ENCODE data around the gene ANKS1B. TPM values are rescaled to one million over a fixed set of nuclear protein-coding genes. Genes with fewer than 3 reads are reported as not detected.

Gene ANKS1B
- total RNA-seq, 3 donors from 2014 or later (not counting 1 experiment from before 2014, with no cell fraction given), result not detected

DNA sequence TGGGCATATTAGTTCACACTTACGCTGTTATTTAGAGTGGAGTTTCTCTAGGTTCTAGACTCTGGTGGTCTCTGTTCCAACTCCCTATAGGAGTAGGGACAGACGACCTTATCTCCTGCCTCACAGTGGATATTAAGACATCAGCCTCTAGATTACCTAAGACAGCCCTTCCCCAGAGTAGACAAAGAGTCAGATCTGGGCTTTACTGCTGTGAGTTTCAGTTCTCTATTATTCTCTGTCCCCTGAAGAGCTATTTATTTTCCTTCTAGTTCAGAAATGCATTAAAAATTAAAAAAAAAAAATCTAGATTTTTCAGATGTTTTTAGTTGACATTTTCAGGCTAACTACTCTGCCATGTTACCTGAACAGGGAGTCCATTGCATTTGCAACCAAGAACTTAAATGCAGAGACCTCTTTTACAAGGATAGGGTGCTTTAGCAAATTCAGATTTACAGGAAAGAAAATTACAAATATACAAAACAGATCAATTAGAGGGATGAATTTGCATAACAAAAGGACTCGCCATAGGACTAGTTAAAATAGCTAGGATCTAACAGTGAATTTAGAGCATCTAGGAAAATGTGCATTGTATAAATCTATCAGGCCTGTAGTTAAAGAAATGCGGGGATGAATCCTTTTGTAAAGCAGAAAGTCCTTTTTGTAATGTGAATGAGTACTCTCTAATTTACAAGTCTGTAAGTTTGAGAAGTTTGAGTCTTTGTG is 958.2 kb downstream of the ANKS1B start:
- 58% methylated on average over 3 of the region's 4 CpGs for WGBS (ENCODE audit: insufficient coverage)
- no peaks in the 10 kb centered on the region for H3K36me3 Mint-ChIP-seq
- H3K27ac Mint-ChIP-seq, result no peak overlapping the region
- peaks cover 2 to 5% of the 10 kb centered on the region in 2 donors for H3K9me3 Mint-ChIP-seq
- Histone ChIP-seq H3K4me1 (ENCODE audit: control insufficient read depth, insufficient read depth, low read length) (no peaks in the 10 kb centered on the region), H3K9me3 (ENCODE audit: control insufficient read depth, insufficient read depth, low read length) (no peaks in the 10 kb centered on the region), H3K27ac (ENCODE audit: low read length) (no peak overlapping the region), H3K27me3 (ENCODE audit: control insufficient read depth, insufficient read depth, low read length) (no peaks in the 10 kb centered on the region), H3K36me3 (ENCODE audit: control insufficient read depth, insufficient read depth, low read length) (no peaks in the 10 kb centered on the region), H3K4me3 (ENCODE audit: low read length) (no peak overlapping the region)
- DNase-seq (no peak), ATAC-seq (no peak)
- no peaks in the 10 kb centered on the region for H3K4me1 Mint-ChIP-seq
- TF ChIP-seq, protein P1, sequence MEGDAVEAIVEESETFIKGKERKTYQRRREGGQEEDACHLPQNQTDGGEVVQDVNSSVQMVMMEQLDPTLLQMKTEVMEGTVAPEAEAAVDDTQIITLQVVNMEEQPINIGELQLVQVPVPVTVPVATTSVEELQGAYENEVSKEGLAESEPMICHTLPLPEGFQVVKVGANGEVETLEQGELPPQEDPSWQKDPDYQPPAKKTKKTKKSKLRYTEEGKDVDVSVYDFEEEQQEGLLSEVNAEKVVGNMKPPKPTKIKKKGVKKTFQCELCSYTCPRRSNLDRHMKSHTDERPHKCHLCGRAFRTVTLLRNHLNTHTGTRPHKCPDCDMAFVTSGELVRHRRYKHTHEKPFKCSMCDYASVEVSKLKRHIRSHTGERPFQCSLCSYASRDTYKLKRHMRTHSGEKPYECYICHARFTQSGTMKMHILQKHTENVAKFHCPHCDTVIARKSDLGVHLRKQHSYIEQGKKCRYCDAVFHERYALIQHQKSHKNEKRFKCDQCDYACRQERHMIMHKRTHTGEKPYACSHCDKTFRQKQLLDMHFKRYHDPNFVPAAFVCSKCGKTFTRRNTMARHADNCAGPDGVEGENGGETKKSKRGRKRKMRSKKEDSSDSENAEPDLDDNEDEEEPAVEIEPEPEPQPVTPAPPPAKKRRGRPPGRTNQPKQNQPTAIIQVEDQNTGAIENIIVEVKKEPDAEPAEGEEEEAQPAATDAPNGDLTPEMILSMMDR (IDR thresholded peaks at IDR 0.05), result no peak
- intact Hi-C loops (cut with micrococcal nuclease), result no loop called here
- H3K4me3 Mint-ChIP-seq, result no peak overlapping the region
- peaks cover 0 to 2% of the 10 kb centered on the region in 2 donors for H3K27me3 Mint-ChIP-seq (ENCODE audit: low read depth in 2 of 2)

DNA sequence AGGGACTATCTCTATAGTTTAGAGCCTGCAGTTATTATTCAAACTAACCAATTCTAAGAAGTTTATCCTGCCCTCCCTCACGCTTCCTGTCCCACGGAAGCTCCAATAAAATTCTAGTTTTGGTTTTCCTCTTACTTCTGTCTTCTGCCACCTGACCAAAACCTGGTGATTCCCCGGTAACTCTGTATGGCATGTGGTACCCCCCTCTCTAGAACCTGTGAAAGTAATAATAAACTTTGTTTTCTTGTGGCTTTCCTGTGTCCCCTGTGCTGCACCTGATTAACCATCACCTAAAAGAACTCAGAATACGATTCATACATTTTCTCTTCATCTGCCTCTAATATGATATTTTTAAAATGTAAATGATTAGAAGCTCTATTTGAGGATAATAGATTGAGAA is 959.9 kb downstream of the ANKS1B start:
- intact Hi-C loops (cut with micrococcal nuclease), result no loop called here
- Mint-ChIP-seq H3K9me3 (peaks cover 2 to 5% of the 10 kb centered on the region in 2 donors), H3K27me3 (ENCODE audit: low read depth in 2 of 2) (peaks cover 0 to 2% of the 10 kb centered on the region in 2 donors), H3K4me3 (no peak overlapping the region), H3K36me3 (no peaks in the 10 kb centered on the region), H3K27ac (no peak overlapping the region), H3K4me1 (no peaks in the 10 kb centered on the region)
- Histone ChIP-seq H3K27ac (ENCODE audit: low read length) (no peak overlapping the region), H3K9me3 (ENCODE audit: control insufficient read depth, insufficient read depth, low read length) (no peaks in the 10 kb centered on the region), H3K27me3 (ENCODE audit: control insufficient read depth, insufficient read depth, low read length) (no peaks in the 10 kb centered on the region), H3K4me3 (ENCODE audit: low read length) (no peak overlapping the region), H3K36me3 (ENCODE audit: control insufficient read depth, insufficient read depth, low read length) (no peaks in the 10 kb centered on the region), H3K4me1 (ENCODE audit: control insufficient read depth, insufficient read depth, low read length) (no peaks in the 10 kb centered on the region)
- DNase-seq (no peak), ATAC-seq (no peak)
- TF ChIP-seq, protein P1 (IDR thresholded peaks at IDR 0.05), result no peak
- WGBS (ENCODE audit: insufficient coverage), result 83% methylated on average over 3 of the region's 4 CpGs

GRCh38 chr12:99024191-99024590 is 960.5 kb downstream of the ANKS1B start:
- H3K9me3 Mint-ChIP-seq, result peaks cover 2 to 5% of the 10 kb centered on the region in 2 donors
- no peak overlapping the region for H3K27ac Mint-ChIP-seq
- intact Hi-C loops (cut with micrococcal nuclease), result no loop called here

More at GRCh38 chr12:99024191-99024590, 960.5 kb downstream of the ANKS1B start:
- ATAC-seq, result no peak
- Histone ChIP-seq H3K36me3 (ENCODE audit: control insufficient read depth, insufficient read depth, low read length) (no peaks in the 10 kb centered on the region), H3K4me1 (ENCODE audit: control insufficient read depth, insufficient read depth, low read length) (no peaks in the 10 kb centered on the region), H3K4me3 (ENCODE audit: low read length) (no peak overlapping the region), H3K27me3 (ENCODE audit: control insufficient read depth, insufficient read depth, low read length) (no peaks in the 10 kb centered on the region), H3K9me3 (ENCODE audit: control insufficient read depth, insufficient read depth, low read length) (no peaks in the 10 kb centered on the region), H3K27ac (ENCODE audit: low read length) (no peak overlapping the region)
- H3K4me3 Mint-ChIP-seq, result no peak overlapping the region
- TF ChIP-seq, protein P1 (IDR thresholded peaks at IDR 0.05), result no peak
- H3K27me3 Mint-ChIP-seq (ENCODE audit: low read depth in 2 of 2), result peaks cover 0 to 2% of the 10 kb centered on the region in 2 donors
- H3K36me3 Mint-ChIP-seq, result no peaks in the 10 kb centered on the region
- no peaks in the 10 kb centered on the region for H3K4me1 Mint-ChIP-seq
- no peak for DNase-seq

All from natural killer cell (primary cell).